ENCODE results near the gene YTHDF2.

DNA sequence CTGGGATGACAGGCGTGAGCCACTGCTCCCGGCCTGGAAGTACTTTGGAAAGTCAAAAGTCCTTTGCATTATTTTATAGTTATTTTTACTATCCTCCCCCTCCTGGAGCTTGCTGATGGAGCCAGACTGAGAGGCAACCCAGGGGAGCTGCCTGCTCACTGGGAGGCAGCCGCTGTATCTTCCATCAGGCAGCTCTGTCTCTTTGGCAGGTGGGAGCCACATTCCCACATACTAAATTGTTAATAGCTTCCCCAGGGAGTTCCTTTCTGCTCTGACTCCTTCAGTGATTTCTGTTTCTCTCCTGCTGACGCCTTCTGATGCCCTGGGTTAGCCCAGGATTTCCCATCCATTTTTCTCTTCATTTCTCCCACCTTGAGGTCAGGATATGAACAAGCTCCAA is 70.3 kb downstream of the YTHDF2 start:
- TF ChIP-seq SUZ12 (IDR thresholded peaks at IDR 0.05; ENCODE audit: extremely low read depth, insufficient read depth, insufficient read length) (no peak), ZNF274 (IDR thresholded peaks at IDR 0.05; ENCODE audit: low read depth, low read length) (no peak)
